Measurements from ENCODE around the gene LRWD1.

DNA sequence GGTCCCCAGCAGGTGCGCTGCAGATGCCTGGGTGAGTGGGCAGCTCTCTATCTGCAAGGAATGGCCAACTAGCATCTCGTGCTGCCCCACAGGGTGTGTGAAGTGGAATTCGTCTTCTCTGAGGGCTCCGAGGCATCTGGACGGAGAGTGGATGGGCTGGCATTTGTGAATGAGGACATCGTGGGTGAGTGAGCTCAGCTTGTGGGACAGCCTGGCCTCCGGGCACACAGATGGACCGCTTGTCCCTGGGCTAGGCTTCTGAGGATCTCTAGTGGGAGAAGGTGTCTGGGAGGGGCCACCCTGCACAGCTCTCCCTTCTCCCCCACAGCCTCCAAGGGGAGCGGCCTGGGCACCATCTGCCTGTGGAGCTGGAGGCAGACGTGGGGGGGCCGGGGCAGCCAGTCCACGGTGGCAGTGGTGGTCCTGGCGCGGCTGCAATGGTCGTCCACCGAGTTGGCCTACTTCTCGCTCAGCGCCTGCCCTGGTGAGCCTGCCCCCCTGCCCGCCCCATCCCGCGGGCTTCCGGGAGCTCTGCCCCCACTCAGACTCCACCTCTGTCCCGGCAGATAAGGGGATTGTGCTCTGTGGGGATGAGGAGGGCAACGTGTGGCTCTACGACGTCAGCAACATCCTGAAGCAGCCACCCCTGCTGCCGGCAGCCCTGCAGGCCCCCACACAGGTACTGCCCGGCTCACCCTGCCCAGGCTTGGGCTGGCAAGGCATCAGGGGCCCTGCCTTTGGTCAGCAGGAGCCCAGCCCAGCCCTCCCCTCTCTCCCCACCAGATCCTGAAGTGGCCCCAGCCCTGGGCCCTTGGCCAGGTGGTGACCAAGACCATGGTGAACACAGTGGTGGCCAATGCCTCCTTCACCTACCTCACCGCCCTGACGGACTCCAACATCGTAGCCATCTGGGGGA lies 7.6 kb downstream of the LRWD1 start:
- no peak for TF ChIP-seq EP300 (IDR thresholded peaks at IDR 0.05)
- TF ChIP-seq, protein P1, sequence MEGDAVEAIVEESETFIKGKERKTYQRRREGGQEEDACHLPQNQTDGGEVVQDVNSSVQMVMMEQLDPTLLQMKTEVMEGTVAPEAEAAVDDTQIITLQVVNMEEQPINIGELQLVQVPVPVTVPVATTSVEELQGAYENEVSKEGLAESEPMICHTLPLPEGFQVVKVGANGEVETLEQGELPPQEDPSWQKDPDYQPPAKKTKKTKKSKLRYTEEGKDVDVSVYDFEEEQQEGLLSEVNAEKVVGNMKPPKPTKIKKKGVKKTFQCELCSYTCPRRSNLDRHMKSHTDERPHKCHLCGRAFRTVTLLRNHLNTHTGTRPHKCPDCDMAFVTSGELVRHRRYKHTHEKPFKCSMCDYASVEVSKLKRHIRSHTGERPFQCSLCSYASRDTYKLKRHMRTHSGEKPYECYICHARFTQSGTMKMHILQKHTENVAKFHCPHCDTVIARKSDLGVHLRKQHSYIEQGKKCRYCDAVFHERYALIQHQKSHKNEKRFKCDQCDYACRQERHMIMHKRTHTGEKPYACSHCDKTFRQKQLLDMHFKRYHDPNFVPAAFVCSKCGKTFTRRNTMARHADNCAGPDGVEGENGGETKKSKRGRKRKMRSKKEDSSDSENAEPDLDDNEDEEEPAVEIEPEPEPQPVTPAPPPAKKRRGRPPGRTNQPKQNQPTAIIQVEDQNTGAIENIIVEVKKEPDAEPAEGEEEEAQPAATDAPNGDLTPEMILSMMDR (IDR thresholded peaks at IDR 0.05) = no peak

All from gastroesophageal sphincter (tissue), 3 donors.